C4-2B (cell line): ENCODE data around the gene MED15.

ENCODE experiments used
- ZFX ChIP-seq: fragments of 450-650 bp; IDR thresholded peaks from 2 replicates; pipeline ENCODE4 v1.6.1; 2017
- TF ChIP-seq, protein P1 (sequence below): fragments of 450-650 bp; conservative IDR thresholded peaks from 2 replicates; pipeline ENCODE4 v1.5.1; 2017; ENCODE audit warnings: mild to moderate bottlenecking

DNA sequence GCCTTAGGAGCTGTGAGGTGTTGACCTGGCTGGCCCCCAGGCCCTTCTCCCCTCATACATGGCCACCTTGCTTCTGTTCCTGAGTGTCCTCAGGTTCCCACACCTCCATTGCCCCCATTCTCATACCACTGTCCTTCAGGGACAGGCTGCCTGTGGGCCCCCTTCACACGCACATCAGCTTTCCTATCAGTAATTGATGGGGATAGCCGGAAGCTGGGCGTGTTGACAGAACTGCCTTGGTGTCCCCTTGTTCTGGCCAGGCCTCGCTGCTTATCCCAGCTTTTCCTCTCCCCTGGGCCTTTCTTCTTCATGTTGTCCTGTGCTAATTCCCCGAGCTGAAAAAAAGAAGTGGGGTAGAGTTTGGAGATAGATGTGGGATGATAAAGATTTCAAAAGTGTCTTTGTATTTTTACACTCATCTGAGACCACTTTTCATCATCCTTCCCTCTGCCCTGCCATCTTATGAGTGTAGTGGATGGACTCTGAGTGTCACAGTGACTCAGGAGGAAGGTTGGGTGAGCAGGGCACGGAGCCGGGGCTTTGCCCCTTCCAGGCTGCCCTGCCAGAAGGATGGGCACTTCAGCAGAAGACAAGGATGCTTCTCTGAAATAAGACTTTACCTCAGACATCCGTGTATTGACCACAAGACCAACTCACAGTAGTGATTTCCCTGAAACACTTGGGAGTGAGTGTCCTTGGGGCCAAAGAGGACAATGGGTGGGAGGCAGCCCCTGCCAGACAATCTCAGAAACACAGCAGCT, 42.8 kb downstream of the MED15 start:
- TF ChIP-seq, protein P1, sequence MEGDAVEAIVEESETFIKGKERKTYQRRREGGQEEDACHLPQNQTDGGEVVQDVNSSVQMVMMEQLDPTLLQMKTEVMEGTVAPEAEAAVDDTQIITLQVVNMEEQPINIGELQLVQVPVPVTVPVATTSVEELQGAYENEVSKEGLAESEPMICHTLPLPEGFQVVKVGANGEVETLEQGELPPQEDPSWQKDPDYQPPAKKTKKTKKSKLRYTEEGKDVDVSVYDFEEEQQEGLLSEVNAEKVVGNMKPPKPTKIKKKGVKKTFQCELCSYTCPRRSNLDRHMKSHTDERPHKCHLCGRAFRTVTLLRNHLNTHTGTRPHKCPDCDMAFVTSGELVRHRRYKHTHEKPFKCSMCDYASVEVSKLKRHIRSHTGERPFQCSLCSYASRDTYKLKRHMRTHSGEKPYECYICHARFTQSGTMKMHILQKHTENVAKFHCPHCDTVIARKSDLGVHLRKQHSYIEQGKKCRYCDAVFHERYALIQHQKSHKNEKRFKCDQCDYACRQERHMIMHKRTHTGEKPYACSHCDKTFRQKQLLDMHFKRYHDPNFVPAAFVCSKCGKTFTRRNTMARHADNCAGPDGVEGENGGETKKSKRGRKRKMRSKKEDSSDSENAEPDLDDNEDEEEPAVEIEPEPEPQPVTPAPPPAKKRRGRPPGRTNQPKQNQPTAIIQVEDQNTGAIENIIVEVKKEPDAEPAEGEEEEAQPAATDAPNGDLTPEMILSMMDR: no peak
- no peak for TF ChIP-seq ZFX
